ENCODE measurements around the gene SMARCB1. TPM values are rescaled to one million over a fixed set of nuclear protein-coding genes. Genes with fewer than 3 reads are reported as not detected.

Gene SMARCB1
- total RNA-seq, 1 donor from 2014 or later, result 22.1 TPM

DNA sequence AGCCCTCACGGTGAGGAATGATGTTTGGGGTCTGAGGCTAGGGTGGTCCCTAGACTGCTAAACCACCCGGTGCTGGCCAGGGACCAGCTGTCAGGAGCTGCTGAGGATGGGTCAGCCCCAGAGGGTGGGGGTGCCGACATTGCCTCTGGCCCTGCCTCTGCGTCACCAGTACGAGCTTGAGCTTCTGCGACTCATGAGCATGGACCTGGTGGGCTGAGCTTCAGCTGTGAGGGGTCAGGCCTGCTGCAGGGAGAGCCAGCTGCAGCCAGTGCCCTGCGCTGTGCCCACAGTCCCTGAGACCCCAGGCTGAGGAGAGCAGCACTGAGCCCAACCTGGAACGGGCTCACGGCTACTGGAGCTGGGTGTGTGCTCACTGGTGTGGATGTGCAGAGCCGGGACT lies 45.0 kb downstream of the SMARCB1 start:
- H3K4me3 ChIP-seq, result no peak overlapping the region
- H3K27ac ChIP-seq, result no peak overlapping the region
- H3K27me3 ChIP-seq, result no peaks in the 10 kb centered on the region
- intact Hi-C loops (cut with DNase I), result no loop called here
- TF ChIP-seq CTCF (IDR thresholded peaks at IDR 0.05), result no peak
- H3K9me3 ChIP-seq, result no peaks in the 10 kb centered on the region
- no peak for DNase-seq (ENCODE audit: low spot score in 2 of 2)
- peaks cover 28 to 31% of the 10 kb centered on the region in 2 donors for H3K36me3 ChIP-seq
- H3K4me1 ChIP-seq, result peaks cover 14 to 18% of the 10 kb centered on the region in 2 donors

- intact Hi-C loops (cut with DNase I), result no loop called here
- Histone ChIP-seq H3K4me1 (peaks cover 14 to 18% of the 10 kb centered on the region in 2 donors), H3K27ac (no peak overlapping the region), H3K4me3 (no peak overlapping the region), H3K9me3 (no peaks in the 10 kb centered on the region), H3K36me3 (peaks cover 22 to 26% of the 10 kb centered on the region in 2 donors), H3K27me3 (no peaks in the 10 kb centered on the region)
- DNase-seq (ENCODE audit: low spot score in 2 of 2), result no peak
- TF ChIP-seq CTCF (IDR thresholded peaks at IDR 0.05), result no peak
Measured at GRCh38 chr22:23832226-23833016, 45.7 kb downstream of the SMARCB1 start.

DNA sequence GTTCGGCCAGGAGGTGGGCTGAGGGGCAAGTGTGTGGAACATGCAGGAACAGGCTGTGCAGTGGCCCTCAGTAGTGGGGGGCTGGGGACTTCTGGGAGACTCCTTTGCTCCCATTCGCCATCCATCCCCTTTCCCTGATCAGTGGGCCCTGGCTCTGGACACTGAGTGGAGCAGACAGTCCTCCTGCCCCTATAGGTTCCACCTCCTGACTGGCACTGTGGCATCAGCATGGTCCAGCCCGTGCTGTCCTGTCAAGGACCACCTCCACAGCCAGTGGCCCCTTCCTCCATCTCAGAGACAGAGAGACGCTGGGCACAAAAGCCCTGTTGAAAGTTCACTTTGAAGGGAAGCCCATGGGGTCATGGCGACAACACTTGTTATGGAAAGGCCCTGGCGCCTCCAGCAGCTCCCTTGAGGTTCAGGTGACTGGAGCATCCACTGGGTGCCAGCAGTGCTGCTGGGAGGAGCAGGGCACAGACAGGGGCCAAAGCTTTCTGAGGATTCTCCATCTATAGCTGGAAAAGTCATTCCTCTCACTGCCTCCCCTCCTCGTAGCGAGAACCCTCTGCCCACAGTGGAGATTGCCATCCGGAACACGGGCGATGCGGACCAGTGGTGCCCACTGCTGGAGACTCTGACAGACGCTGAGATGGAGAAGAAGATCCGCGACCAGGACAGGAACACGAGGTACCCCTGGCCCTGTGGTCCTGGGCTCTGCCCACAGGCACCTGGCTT lies 46.4 kb downstream of the SMARCB1 start:
- TF ChIP-seq CTCF (IDR thresholded peaks at IDR 0.05), result no peak
- H3K27ac ChIP-seq, result no peak overlapping the region
- no peaks in the 10 kb centered on the region for H3K27me3 ChIP-seq
- H3K4me3 ChIP-seq, result no peak overlapping the region
- peaks cover 16 to 19% of the 10 kb centered on the region in 2 donors for H3K4me1 ChIP-seq
- intact Hi-C loops (cut with DNase I), result no loop called here
- H3K9me3 ChIP-seq, result no peaks in the 10 kb centered on the region
- DNase-seq (ENCODE audit: low spot score in 2 of 2), result no peak
- peaks cover 17 to 19% of the 10 kb centered on the region in 2 donors for H3K36me3 ChIP-seq

DNA sequence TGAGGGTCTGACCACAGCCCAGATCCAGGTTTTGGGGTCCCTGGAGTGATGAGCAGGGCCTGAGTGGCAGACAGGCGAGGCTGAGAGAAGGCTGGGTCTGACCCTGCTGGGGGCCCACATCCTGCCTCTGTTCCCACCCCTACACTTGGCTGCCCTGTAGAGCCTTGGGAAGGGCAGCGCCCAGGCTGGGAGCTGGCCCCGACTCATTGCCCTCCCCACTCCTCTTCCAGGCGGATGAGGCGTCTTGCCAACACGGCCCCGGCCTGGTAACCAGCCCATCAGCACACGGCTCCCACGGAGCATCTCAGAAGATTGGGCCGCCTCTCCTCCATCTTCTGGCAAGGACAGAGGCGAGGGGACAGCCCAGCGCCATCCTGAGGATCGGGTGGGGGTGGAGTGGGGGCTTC lies 47.1 kb downstream of the SMARCB1 start:
- peak in 1 of 2 donors; percentile 55 for DNase-seq (ENCODE audit: low spot score in 2 of 2)
- intact Hi-C loops (cut with DNase I), result no loop called here

GRCh38 chr22:23834406-23834792 lies 47.6 kb downstream of the SMARCB1 start:
- peaks cover 23 to 28% of the 10 kb centered on the region in 2 donors for H3K4me1 ChIP-seq

More for the DNA sequence above, 47.1 kb downstream of the SMARCB1 start:
- no peak for TF ChIP-seq CTCF (IDR thresholded peaks at IDR 0.05)
- no peaks in the 10 kb centered on the region for H3K27me3 ChIP-seq
- H3K27ac ChIP-seq, result peak overlapping the region; percentile 36 to 74
- no peak overlapping the region for H3K4me3 ChIP-seq
- H3K36me3 ChIP-seq, result peaks cover 13 to 15% of the 10 kb centered on the region in 2 donors
- no peaks in the 10 kb centered on the region for H3K9me3 ChIP-seq
- peaks cover 22 to 26% of the 10 kb centered on the region in 2 donors for H3K4me1 ChIP-seq

More at GRCh38 chr22:23834406-23834792, 47.6 kb downstream of the SMARCB1 start:
- intact Hi-C loops (cut with DNase I), result no loop called here
- DNase-seq (ENCODE audit: low spot score in 2 of 2), result peak in 1 of 2 donors; percentile 43
- Histone ChIP-seq H3K27ac (peak overlapping the region; percentile 36 to 74), H3K27me3 (no peaks in the 10 kb centered on the region), H3K36me3 (peaks cover 11 to 13% of the 10 kb centered on the region in 2 donors), H3K9me3 (no peaks in the 10 kb centered on the region), H3K4me3 (no peak overlapping the region)
- TF ChIP-seq CTCF (IDR thresholded peaks at IDR 0.05), result no peak
